Right atrium auricular region (tissue), 2 donors: ENCODE data around the gene CAPZB. TPM values are rescaled to one million over a fixed set of nuclear protein-coding genes. Genes with fewer than 3 reads are reported as not detected.

Experiments
- DNase-seq: peaks from one replicate; pipeline ENCODE4 v3.0.0-alpha.2; 2019; ENCODE audit warnings: low spot score
- H3K27ac ChIP-seq, 2 donors: fragments of 200-600 bp; sonication (generic); 1 replicate in 1 of 2; 2 replicates in 1 of 2; pipeline ENCODE4 v1.5.1; 2016 to 2019
- H3K27me3 ChIP-seq, 2 donors: fragments of 200-600 bp; sonication (generic); one replicate each; pipeline versions ENCODE4 v1.5.1 to v1.6.0; 2017 to 2019
- H3K36me3 ChIP-seq: fragments of 200-600 bp; sonication (generic); one replicate; pipeline ENCODE4 v1.5.1; 2016
- H3K4me1 ChIP-seq, 2 donors: fragments of 200-600 bp; sonication (generic); one replicate each; pipeline versions ENCODE4 v1.5.1 to v1.6.0; 2017 to 2019
- H3K4me3 ChIP-seq, 2 donors: fragments of 200-600 bp; sonication (generic); 1 replicate in 1 of 2; 2 replicates in 1 of 2; pipeline ENCODE4 v1.5.1; 2017 to 2019; ENCODE audit warnings: mild to moderate bottlenecking in 1 of 2, moderate library complexity in 1 of 2
- H3K9me3 ChIP-seq, 2 donors: fragments of 200-600 bp; sonication (generic); one replicate each; pipeline ENCODE4 v1.5.1; 2019
- total RNA-seq, 2 donors: library from RNA; depleted of rRNA; stranded (reverse); fragments of >200 nt; gene quantifications; one replicate each; pipeline ENCODE4 v1.1.0, GENCODE V29; 2016
- TF ChIP-seq, protein P1 (sequence below), 2 donors: fragments of 200-600 bp; sonication (generic); IDR thresholded peaks; one replicate each; pipeline ENCODE4 v1.5.1; 2019; ENCODE audit warnings: antibody characterized with exemption in 2 of 2

Gene CAPZB
- total RNA-seq, 2 donors from 2014 or later, result 87.8 to 122 TPM

DNA sequence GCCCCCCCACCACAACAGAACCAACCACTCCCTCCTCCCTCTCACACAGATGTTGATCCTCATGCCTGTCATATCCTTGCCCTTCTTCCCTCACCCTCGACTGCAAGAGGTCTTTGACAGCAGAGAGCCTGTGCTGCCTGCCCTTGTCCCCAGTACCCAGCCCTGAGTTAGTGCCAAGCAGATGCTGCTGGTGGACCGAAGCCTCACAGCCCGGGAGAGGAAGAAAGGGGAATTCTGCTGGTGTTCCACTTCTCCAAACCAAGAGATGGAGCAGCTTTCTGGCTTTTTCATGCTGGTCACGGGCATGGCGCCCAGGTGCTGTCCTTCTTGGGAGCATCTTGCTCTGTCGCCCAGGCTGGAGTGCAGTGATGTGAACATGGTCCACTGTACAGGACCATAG lies 104.1 kb downstream of the CAPZB start:
- peaks cover 40% of the 10 kb centered on the region for H3K36me3 ChIP-seq
- no peak overlapping the region for H3K4me3 ChIP-seq
- no peaks in the 10 kb centered on the region for H3K27me3 ChIP-seq
- H3K9me3 ChIP-seq, result no peaks in the 10 kb centered on the region
- TF ChIP-seq, protein P1, sequence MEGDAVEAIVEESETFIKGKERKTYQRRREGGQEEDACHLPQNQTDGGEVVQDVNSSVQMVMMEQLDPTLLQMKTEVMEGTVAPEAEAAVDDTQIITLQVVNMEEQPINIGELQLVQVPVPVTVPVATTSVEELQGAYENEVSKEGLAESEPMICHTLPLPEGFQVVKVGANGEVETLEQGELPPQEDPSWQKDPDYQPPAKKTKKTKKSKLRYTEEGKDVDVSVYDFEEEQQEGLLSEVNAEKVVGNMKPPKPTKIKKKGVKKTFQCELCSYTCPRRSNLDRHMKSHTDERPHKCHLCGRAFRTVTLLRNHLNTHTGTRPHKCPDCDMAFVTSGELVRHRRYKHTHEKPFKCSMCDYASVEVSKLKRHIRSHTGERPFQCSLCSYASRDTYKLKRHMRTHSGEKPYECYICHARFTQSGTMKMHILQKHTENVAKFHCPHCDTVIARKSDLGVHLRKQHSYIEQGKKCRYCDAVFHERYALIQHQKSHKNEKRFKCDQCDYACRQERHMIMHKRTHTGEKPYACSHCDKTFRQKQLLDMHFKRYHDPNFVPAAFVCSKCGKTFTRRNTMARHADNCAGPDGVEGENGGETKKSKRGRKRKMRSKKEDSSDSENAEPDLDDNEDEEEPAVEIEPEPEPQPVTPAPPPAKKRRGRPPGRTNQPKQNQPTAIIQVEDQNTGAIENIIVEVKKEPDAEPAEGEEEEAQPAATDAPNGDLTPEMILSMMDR (IDR thresholded peaks at IDR 0.05), result no peak
- no peak for DNase-seq
- no peak overlapping the region for H3K27ac ChIP-seq
- peaks cover 0 to 21% of the 10 kb centered on the region in 2 donors for H3K4me1 ChIP-seq

- Histone ChIP-seq H3K4me3 (no peak overlapping the region), H3K36me3 (peaks cover 38% of the 10 kb centered on the region), H3K9me3 (no peaks in the 10 kb centered on the region), H3K4me1 (peaks cover 0 to 10% of the 10 kb centered on the region in 2 donors), H3K27me3 (no peaks in the 10 kb centered on the region), H3K27ac (no peak overlapping the region)
- TF ChIP-seq, protein P1 (IDR thresholded peaks at IDR 0.05), result no peak
- no peak for DNase-seq
Observed at GRCh38 chr1:19377812-19378718, 107.3 kb downstream of the CAPZB start.

GRCh38 chr1:19376428-19377372 lies 108.6 kb downstream of the CAPZB start:
- DNase-seq, result no peak
- peaks cover 38% of the 10 kb centered on the region for H3K36me3 ChIP-seq
- TF ChIP-seq, protein P1 (IDR thresholded peaks at IDR 0.05), result no peak

DNA sequence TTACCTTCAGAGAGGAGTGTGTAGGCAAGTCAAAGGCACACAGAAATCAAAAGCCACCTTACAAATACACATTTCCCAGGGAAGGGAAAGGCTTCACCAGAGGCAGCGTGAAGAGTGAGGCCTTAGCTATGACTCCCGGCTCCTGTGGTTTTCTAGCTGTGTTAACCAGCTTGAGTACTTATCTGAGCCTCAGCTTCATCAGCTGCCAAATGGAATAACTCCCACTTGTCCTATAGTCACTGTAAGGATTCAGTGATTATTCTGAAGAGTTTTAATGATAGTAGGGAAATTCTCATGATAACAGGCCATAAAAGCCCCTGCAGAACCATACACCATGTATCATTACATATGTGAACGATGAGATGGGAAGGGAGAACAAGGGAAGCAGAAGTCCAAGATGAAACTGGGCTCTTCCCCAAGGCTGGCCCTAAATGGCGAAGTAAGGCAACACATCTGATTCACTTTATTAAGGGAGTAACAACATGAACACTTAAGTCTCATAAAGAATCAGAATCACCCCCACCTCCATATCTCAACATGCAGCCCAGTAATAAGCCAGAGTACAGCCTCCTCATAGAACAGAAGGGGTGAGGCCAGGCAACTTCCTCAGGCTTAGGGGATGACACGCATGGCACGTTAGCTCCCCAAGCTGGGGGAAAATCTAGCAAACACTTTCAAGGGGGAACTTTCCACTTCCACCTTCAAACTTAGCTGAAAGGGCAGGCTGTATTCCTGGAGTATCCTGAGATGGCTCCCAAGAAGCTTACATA lies 109.5 kb downstream of the CAPZB start:
- Histone ChIP-seq H3K36me3 (peaks cover 38% of the 10 kb centered on the region), H3K27ac (no peak overlapping the region), H3K27me3 (no peaks in the 10 kb centered on the region), H3K4me3 (no peak overlapping the region), H3K9me3 (no peaks in the 10 kb centered on the region), H3K4me1 (peaks cover 0 to 21% of the 10 kb centered on the region in 2 donors)
- TF ChIP-seq, protein P1 (IDR thresholded peaks at IDR 0.05), result no peak
- no peak for DNase-seq

More at GRCh38 chr1:19376428-19377372, 108.6 kb downstream of the CAPZB start:
- no peak overlapping the region for H3K4me3 ChIP-seq
- H3K27ac ChIP-seq, result no peak overlapping the region
- no peaks in the 10 kb centered on the region for H3K9me3 ChIP-seq
- H3K4me1 ChIP-seq, result peaks cover 0 to 16% of the 10 kb centered on the region in 2 donors
- no peaks in the 10 kb centered on the region for H3K27me3 ChIP-seq

DNA sequence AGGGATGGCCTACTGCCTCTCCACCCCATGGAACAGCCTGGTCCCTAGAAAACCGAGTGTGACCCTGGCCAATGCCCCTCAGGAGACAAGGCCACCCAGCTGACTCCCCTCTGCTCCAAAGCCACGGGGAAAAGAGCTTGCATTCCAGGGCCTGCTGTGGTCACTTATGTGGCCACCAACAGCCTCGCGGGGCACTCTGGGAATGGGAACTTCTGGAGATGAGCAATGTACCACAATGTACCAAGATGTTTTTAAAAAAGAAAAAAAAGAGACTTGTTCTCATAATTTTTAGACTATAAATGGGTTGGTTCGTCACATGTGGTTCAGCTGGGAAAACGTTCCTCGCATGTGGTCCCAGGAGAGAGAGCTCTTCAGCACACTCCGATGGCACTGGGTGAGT lies 110.4 kb downstream of the CAPZB start:
- no peaks in the 10 kb centered on the region for H3K27me3 ChIP-seq
- TF ChIP-seq, protein P1 (IDR thresholded peaks at IDR 0.05), result no peak
- peak overlapping the region in 1 of 2 donors; percentile 34 for H3K27ac ChIP-seq
- no peak overlapping the region for H3K4me3 ChIP-seq
- peaks cover 0 to 30% of the 10 kb centered on the region in 2 donors for H3K4me1 ChIP-seq
- DNase-seq, result no peak
- no peaks in the 10 kb centered on the region for H3K9me3 ChIP-seq
- peaks cover 38% of the 10 kb centered on the region for H3K36me3 ChIP-seq
